HCT116 (cell line): ENCODE measurements around the gene VSX1.

ENCODE experiments used
- CBX3 ChIP-seq: IDR thresholded peaks from 2 replicates; pipeline ENCODE4 v1.6.1; 2012; ENCODE audit warnings: low read depth
- CTCF ChIP-seq, 3 experiments: fragments of 200-600 bp in 1 of 3; sonication (generic) in 1 of 3; IDR thresholded peaks in 2 of 3; conservative IDR thresholded peaks in 1 of 3; 2 replicates each; pipeline ENCODE4 v1.5.1; 2012 to 2017; ENCODE audit warnings: low read depth in 2 of 3, low read length in 2 of 3, antibody characterized with exemption in 1 of 3, borderline replicate concordance in 1 of 3, control low read depth in 1 of 3, mild to moderate bottlenecking in 1 of 3, mixed read lengths in 1 of 3, mixed run types in 1 of 3, moderate library complexity in 1 of 3; ENCODE audit not compliant: insufficient read depth in 1 of 3
- EZH2 ChIP-seq: fragments of 200-600 bp; sonication (generic); IDR thresholded peaks from 2 replicates; pipeline ENCODE4 v1.6.1; 2017; ENCODE audit warnings: antibody characterized with exemption, mixed run types
- EZH2phosphoT487 ChIP-seq: fragments of 200-600 bp; IDR thresholded peaks from 2 replicates; pipeline ENCODE4 v1.6.1; 2018; ENCODE audit warnings: antibody characterized with exemption, borderline replicate concordance
- POLR2A ChIP-seq: IDR thresholded peaks from 2 replicates; pipeline ENCODE4 v1.7.0; 2011; ENCODE audit warnings: borderline replicate concordance; ENCODE audit not compliant: insufficient read depth, insufficient read length; ENCODE audit errors: extremely low read depth
- POLR2AphosphoS5 ChIP-seq: IDR thresholded peaks from 2 replicates; pipeline ENCODE4 v1.6.1; 2011; ENCODE audit warnings: mild to moderate bottlenecking, low read depth, low read length, moderate library complexity
- SIN3A ChIP-seq: IDR thresholded peaks from 2 replicates; pipeline ENCODE4 v1.6.1; 2012; ENCODE audit warnings: low read depth
- SP1 ChIP-seq: IDR thresholded peaks from 2 replicates; pipeline ENCODE4 v1.6.1; 2012; ENCODE audit warnings: low read depth
- TF ChIP-seq, protein P1 (sequence below): IDR thresholded peaks from 2 replicates; pipeline ENCODE4 v1.6.1; 2012
- TF ChIP-seq, protein P2 (sequence below): IDR thresholded peaks from 2 replicates; pipeline ENCODE4 v1.6.1; 2011; ENCODE audit warnings: mild to moderate bottlenecking, low read length, moderate library complexity; ENCODE audit not compliant: insufficient replicate concordance; ENCODE audit errors: extremely low read depth

GRCh38 chr20:25047766-25048165, 34.2 kb downstream of the VSX1 start:
- TF ChIP-seq CTCF (IDR thresholded peaks at IDR 0.05 in 2 of 3, conservative IDR thresholded peaks at IDR 0.05 in 1 of 3; ENCODE audit: borderline replicate concordance in 1 of 3, insufficient read depth in 1 of 3, low read depth in 2 of 3, low read length in 2 of 3) (no peak), SIN3A (no peak), CBX3 (no peak), POLR2A (no peak), SP1 (no peak), EZH2phosphoT487 (no peak), POLR2AphosphoS5 (no peak), EZH2 (no peak)
- TF ChIP-seq, protein P1, sequence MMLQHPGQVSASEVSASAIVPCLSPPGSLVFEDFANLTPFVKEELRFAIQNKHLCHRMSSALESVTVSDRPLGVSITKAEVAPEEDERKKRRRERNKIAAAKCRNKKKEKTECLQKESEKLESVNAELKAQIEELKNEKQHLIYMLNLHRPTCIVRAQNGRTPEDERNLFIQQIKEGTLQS, result no peak
- TF ChIP-seq, protein P2, sequence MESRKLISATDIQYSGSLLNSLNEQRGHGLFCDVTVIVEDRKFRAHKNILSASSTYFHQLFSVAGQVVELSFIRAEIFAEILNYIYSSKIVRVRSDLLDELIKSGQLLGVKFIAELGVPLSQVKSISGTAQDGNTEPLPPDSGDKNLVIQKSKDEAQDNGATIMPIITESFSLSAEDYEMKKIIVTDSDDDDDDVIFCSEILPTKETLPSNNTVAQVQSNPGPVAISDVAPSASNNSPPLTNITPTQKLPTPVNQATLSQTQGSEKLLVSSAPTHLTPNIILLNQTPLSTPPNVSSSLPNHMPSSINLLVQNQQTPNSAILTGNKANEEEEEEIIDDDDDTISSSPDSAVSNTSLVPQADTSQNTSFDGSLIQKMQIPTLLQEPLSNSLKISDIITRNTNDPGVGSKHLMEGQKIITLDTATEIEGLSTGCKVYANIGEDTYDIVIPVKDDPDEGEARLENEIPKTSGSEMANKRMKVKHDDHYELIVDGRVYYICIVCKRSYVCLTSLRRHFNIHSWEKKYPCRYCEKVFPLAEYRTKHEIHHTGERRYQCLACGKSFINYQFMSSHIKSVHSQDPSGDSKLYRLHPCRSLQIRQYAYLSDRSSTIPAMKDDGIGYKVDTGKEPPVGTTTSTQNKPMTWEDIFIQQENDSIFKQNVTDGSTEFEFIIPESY, result no peak
